ENCODE results near the gene PDE4B. TPM values are rescaled to one million over a fixed set of nuclear protein-coding genes. Genes with fewer than 3 reads are reported as not detected.
"Not testable (repeated sequence)": the region's sequence is repeated elsewhere in the genome, so short reads cannot be mapped to it uniquely, and the experiment has no call there.

PDE4B gene
- total RNA-seq, 4 donors from 2014 or later: 3.7 to 16.6 (median 5.1) TPM

- no peaks in the 10 kb centered on the region for H3K36me3 ChIP-seq
- H3K4me1 ChIP-seq: no peaks in the 10 kb centered on the region
- H3K27me3 ChIP-seq: no peaks in the 10 kb centered on the region
- intact Hi-C loops (cut with DNase I): no loop called here
- H3K9me3 ChIP-seq: no peaks in the 10 kb centered on the region
- no peak for TF ChIP-seq EP300 (IDR thresholded peaks at IDR 0.05)
- TF ChIP-seq CTCF (IDR thresholded peaks at IDR 0.05): no peak
- H3K27ac ChIP-seq (replicated peaks in 1 of 4): no peak overlapping the region
- no peak overlapping the region for H3K4me3 ChIP-seq
- DNase-seq (ENCODE audit: extremely low spot score): no peak
- 78% methylated on average over 6 of the region's 6 CpGs for WGBS
Measured at GRCh38 chr1:65965112-65965996, 172.7 kb downstream of the PDE4B start.

GRCh38 chr1:65967492-65967891, 174.8 kb downstream of the PDE4B start:
- WGBS: 95% methylated on average over 4 of the region's 4 CpGs
- intact Hi-C loops (cut with DNase I): not testable (repeated sequence)

GRCh38 chr1:65971547-65971946, 178.9 kb downstream of the PDE4B start:
- intact Hi-C loops (cut with DNase I): no loop called here
- H3K36me3 ChIP-seq: no peaks in the 10 kb centered on the region
- no peaks in the 10 kb centered on the region for H3K27me3 ChIP-seq
- no peak overlapping the region for H3K4me3 ChIP-seq
- no peak for DNase-seq (ENCODE audit: extremely low spot score)
- no peaks in the 10 kb centered on the region for H3K4me1 ChIP-seq
- H3K9me3 ChIP-seq: peaks cover 0 to 16% (median 5%) of the 10 kb centered on the region in 4 donors
- H3K27ac ChIP-seq (replicated peaks in 1 of 4): no peak overlapping the region
- TF ChIP-seq CTCF (IDR thresholded peaks at IDR 0.05) (no peak), POLR2A (IDR thresholded peaks at IDR 0.05; ENCODE audit: low read depth) (no peak), POLR2AphosphoS5 (IDR thresholded peaks at IDR 0.05) (no peak), EP300 (IDR thresholded peaks at IDR 0.05) (no peak)
- 85% methylated on average over 2 of the region's 2 CpGs for WGBS

More at GRCh38 chr1:65967492-65967891, 174.8 kb downstream of the PDE4B start:
- H3K27ac ChIP-seq (replicated peaks in 1 of 4); DNase-seq (ENCODE audit: extremely low spot score); H3K27me3 ChIP-seq; H3K36me3 ChIP-seq; H3K9me3 ChIP-seq; H3K4me3 ChIP-seq; H3K4me1 ChIP-seq: not testable (repeated sequence)

GRCh38 chr1:65975708-65976107, 183.0 kb downstream of the PDE4B start:
- Histone ChIP-seq H3K4me3 (no peak overlapping the region), H3K9me3 (peaks cover 0 to 16% (median 5%) of the 10 kb centered on the region in 4 donors), H3K36me3 (no peaks in the 10 kb centered on the region), H3K27me3 (no peaks in the 10 kb centered on the region), H3K27ac (replicated peaks in 1 of 4) (no peak overlapping the region), H3K4me1 (no peaks in the 10 kb centered on the region)
- intact Hi-C loops (cut with DNase I): no loop called here
- TF ChIP-seq CTCF (IDR thresholded peaks at IDR 0.05) (no peak), POLR2A (IDR thresholded peaks at IDR 0.05; ENCODE audit: low read depth) (no peak)
- WGBS: 80% methylated on average over 1 of the region's 1 CpG
- DNase-seq (ENCODE audit: extremely low spot score): no peak

- no peak for DNase-seq (ENCODE audit: extremely low spot score)
- WGBS: 68% methylated on average over 7 of the region's 7 CpGs
- Histone ChIP-seq H3K27ac (replicated peaks in 1 of 4) (no peak overlapping the region), H3K9me3 (peaks cover 0 to 16% (median 5%) of the 10 kb centered on the region in 4 donors), H3K27me3 (no peaks in the 10 kb centered on the region), H3K4me3 (no peak overlapping the region), H3K36me3 (no peaks in the 10 kb centered on the region), H3K4me1 (no peaks in the 10 kb centered on the region)
- intact Hi-C loops (cut with DNase I): no loop called here
- TF ChIP-seq CTCF (IDR thresholded peaks at IDR 0.05) (no peak), POLR2AphosphoS5 (IDR thresholded peaks at IDR 0.05) (no peak), POLR2A (IDR thresholded peaks at IDR 0.05; ENCODE audit: low read depth) (no peak), EP300 (IDR thresholded peaks at IDR 0.05) (no peak)
Measured at GRCh38 chr1:65979136-65980044, 186.7 kb downstream of the PDE4B start.

Measured in esophagus muscularis mucosa (tissue), 4 donors.